MM.1S (cell line): Measurements from ENCODE around the gene GSX1.

Experiments used
- DNase-seq: peaks from one replicate; pipeline ENCODE4 v3.0.0-alpha.2; 2015
- H2AFZ ChIP-seq: fragments of 300-600 bp; sonication (generic); 2 replicates; pipeline ENCODE4 v1.6.0; 2016; ENCODE audit warnings: antibody characterized with exemption, low read length
- H3F3A ChIP-seq: fragments of 300-600 bp; sonication (generic); 2 replicates; pipeline ENCODE4 v1.6.1; 2016; ENCODE audit warnings: mild to moderate bottlenecking, antibody characterized with exemption, low read length, moderate library complexity, mixed read lengths; ENCODE audit not compliant: insufficient read depth
- H3K27ac ChIP-seq: fragments of 300-600 bp; sonication (generic); 2 replicates; pipeline ENCODE4 v1.5.1; 2016; ENCODE audit warnings: mild to moderate bottlenecking, low read length
- H3K27me3 ChIP-seq: fragments of 300-600 bp; sonication (generic); replicated peaks from 2 replicates; pipeline ENCODE4 v1.6.0; 2016; ENCODE audit warnings: low read length; ENCODE audit not compliant: insufficient read depth
- H3K36me3 ChIP-seq: fragments of 300-600 bp; sonication (generic); replicated peaks from 2 replicates; pipeline ENCODE4 v1.6.1; 2016; ENCODE audit warnings: mild to moderate bottlenecking, low read length, mixed read lengths; ENCODE audit not compliant: insufficient read depth
- H3K4me1 ChIP-seq: fragments of 300-600 bp; sonication (generic); 2 replicates; pipeline ENCODE4 v1.6.1; 2016; ENCODE audit warnings: low read length, mixed read lengths
- H3K4me2 ChIP-seq: fragments of 300-600 bp; sonication (generic); 2 replicates; pipeline ENCODE4 v1.6.0; 2016; ENCODE audit warnings: low read depth, low read length
- H3K4me3 ChIP-seq: fragments of 300-600 bp; sonication (generic); 2 replicates; pipeline ENCODE4 v1.5.1; 2016; ENCODE audit warnings: low read length, mixed read lengths
- H3K79me2 ChIP-seq: fragments of 300-600 bp; sonication (generic); 2 replicates; pipeline ENCODE4 v1.6.1; 2016; ENCODE audit warnings: mixed run types, low read length, mixed read lengths
- H3K9ac ChIP-seq: fragments of 300-600 bp; sonication (generic); 2 replicates; pipeline ENCODE4 v1.6.1; 2016; ENCODE audit warnings: low read length, mixed read lengths
- H3K9me2 ChIP-seq: fragments of 300-600 bp; sonication (generic); replicated peaks from 2 replicates; pipeline ENCODE4 v1.6.1; 2016; ENCODE audit warnings: mild to moderate bottlenecking, low read length, mixed read lengths; ENCODE audit not compliant: insufficient read depth
- H3K9me3 ChIP-seq: fragments of 300-600 bp; sonication (generic); replicated peaks from 2 replicates; pipeline ENCODE4 v1.6.1; 2016; ENCODE audit warnings: mild to moderate bottlenecking, low read length, mixed read lengths; ENCODE audit not compliant: insufficient read depth
- H4K20me1 ChIP-seq: fragments of 300-600 bp; sonication (generic); 2 replicates; pipeline ENCODE4 v1.6.1; 2016; ENCODE audit warnings: mild to moderate bottlenecking, low read length, moderate library complexity, mixed read lengths; ENCODE audit not compliant: insufficient read depth
- EZH2 ChIP-seq: fragments of 300-600 bp; sonication (generic); optimal IDR thresholded peaks from 2 replicates; pipeline ENCODE3; 2017; ENCODE audit warnings: low read depth, mild to moderate bottlenecking, antibody characterized with exemption, low read length, mixed read lengths
- EZH2phosphoT487 ChIP-seq: fragments of 300-600 bp; sonication (generic); IDR thresholded peaks from 2 replicates; pipeline ENCODE4 v1.6.1; 2018; ENCODE audit warnings: antibody characterized with exemption, low read length
- TF ChIP-seq, protein P1 (sequence below): fragments of 300-600 bp; sonication (generic); IDR thresholded peaks from 2 replicates; pipeline ENCODE4 v1.5.1; 2016; ENCODE audit warnings: antibody characterized with exemption, low read length, mixed read lengths

The GSX1 gene

DNA sequence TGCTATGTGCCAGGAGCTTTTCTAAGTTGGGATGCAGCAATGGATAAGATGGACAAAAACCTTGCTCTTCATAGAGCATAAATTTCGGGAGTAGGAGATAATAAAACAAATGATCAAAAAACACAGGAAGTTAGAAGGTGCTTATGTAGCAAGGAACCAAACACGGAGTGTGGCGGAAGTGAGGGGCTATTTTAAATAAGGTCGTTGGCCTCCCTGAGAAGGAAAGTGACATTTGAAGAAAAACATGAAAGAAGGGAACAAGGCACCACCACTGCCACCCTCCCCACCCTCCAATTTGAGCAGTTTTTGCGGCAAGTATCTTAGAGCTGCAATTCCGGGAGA is 3.2 kb upstream of the GSX1 start:
- Histone ChIP-seq H3K27ac (no peak overlapping the region), H4K20me1 (no peaks in the 10 kb centered on the region), H3F3A (no peaks in the 10 kb centered on the region), H3K36me3 (no peaks in the 10 kb centered on the region), H3K4me1 (no peaks in the 10 kb centered on the region), H2AFZ (no peak overlapping the region), H3K9me3 (no peaks in the 10 kb centered on the region), H3K9me2 (no peaks in the 10 kb centered on the region), H3K27me3 (no peaks in the 10 kb centered on the region; the same call in 1 of the 2 replicates), H3K4me3 (no peak overlapping the region), H3K9ac (no peak overlapping the region), H3K79me2 (no peaks in the 10 kb centered on the region), H3K4me2 (no peak overlapping the region)
- TF ChIP-seq EZH2 (no peak), EZH2phosphoT487 (no peak)
- TF ChIP-seq, protein P1, sequence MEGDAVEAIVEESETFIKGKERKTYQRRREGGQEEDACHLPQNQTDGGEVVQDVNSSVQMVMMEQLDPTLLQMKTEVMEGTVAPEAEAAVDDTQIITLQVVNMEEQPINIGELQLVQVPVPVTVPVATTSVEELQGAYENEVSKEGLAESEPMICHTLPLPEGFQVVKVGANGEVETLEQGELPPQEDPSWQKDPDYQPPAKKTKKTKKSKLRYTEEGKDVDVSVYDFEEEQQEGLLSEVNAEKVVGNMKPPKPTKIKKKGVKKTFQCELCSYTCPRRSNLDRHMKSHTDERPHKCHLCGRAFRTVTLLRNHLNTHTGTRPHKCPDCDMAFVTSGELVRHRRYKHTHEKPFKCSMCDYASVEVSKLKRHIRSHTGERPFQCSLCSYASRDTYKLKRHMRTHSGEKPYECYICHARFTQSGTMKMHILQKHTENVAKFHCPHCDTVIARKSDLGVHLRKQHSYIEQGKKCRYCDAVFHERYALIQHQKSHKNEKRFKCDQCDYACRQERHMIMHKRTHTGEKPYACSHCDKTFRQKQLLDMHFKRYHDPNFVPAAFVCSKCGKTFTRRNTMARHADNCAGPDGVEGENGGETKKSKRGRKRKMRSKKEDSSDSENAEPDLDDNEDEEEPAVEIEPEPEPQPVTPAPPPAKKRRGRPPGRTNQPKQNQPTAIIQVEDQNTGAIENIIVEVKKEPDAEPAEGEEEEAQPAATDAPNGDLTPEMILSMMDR = no peak
- no peak for DNase-seq

DNA sequence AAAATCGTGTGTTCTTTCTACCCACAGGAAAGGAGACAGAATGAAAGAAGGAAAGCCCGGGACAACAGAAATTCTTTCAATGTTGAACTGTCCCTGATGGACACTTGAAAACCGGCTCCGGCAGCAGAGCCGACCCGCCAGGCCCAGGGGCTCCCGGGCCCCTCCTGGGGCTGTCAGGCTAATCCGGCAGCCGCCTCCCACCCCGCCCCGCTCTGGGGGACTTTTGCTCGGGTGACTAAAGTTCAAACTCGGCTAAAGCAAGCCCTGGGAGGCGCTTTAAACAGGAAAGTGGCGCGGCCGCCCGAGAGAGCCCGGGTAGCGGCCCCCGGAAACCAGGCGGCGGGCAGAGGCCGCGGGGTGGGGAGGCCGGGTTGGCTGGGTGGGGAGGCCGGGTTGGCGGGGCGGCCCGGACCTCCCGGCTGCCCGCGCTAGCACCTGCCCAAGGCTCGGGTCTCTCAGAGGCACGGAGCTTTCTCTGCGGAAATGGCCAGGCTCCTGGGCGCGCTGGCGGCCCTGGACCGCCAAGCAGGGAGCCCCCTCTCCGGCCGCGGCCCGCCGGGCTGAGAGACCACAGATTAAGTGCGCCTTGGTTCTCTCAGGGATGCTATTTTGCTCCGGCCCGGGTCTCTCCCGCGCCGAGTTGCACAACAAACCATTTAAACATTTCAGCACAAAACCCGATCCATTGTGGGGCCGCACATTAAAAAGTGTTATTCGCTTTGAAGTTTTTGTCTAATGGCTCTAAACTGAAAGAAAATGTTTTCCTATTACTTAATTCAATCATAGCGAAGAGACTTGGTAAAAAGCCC is 2.6 kb upstream of the GSX1 start:
- Histone ChIP-seq H3K9me2 (no peaks in the 10 kb centered on the region), H3K79me2 (no peaks in the 10 kb centered on the region), H3K4me1 (no peaks in the 10 kb centered on the region), H3K27ac (no peak overlapping the region), H3K4me2 (peak overlapping the region; percentile 29; the same call in 1 of the 2 replicates), H3F3A (no peaks in the 10 kb centered on the region), H3K4me3 (no peak overlapping the region; the same call in 1 of the 2 replicates), H3K9ac (no peak overlapping the region), H3K36me3 (no peaks in the 10 kb centered on the region), H4K20me1 (no peaks in the 10 kb centered on the region), H3K9me3 (no peaks in the 10 kb centered on the region), H3K27me3 (no peaks in the 10 kb centered on the region; the same call in 1 of the 2 replicates), H2AFZ (no peak overlapping the region)
- DNase-seq = no peak
- TF ChIP-seq, protein P1 = no peak
- TF ChIP-seq EZH2 = no peak
- no peak for TF ChIP-seq EZH2phosphoT487

DNA sequence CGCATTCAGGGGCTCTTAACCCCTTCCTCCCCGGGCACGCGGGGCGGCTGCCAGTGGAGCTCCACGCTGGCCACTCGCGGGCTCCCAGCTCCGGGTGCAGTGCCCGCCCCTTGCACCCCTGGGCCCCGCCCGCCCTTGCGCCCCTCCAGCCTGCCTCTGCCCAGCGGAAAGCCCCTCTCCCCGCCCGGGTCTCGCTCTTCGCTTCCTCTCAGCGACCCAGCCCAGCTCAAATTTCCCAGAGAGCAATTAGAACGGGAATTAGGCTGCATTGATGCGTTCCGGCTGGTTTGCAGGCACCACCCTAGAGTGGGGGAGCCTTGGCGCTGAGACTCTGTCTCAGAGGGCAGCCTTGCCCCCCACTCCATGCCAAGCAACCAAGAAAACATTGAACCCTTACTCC is 1.8 kb upstream of the GSX1 start:
- H4K20me1 ChIP-seq = no peaks in the 10 kb centered on the region
- no peaks in the 10 kb centered on the region for H3K9me3 ChIP-seq
- no peaks in the 10 kb centered on the region; the same call in 1 of the 2 replicates for H3K27me3 ChIP-seq
- TF ChIP-seq, protein P1 = no peak
- TF ChIP-seq EZH2 (no peak), EZH2phosphoT487 (no peak)
- no peaks in the 10 kb centered on the region for H3F3A ChIP-seq
- no peak overlapping the region for H3K9ac ChIP-seq
- no peaks in the 10 kb centered on the region for H3K79me2 ChIP-seq
- peak overlapping the region; percentile 64 for H3K4me3 ChIP-seq
- no peaks in the 10 kb centered on the region for H3K4me1 ChIP-seq
- peak overlapping the region; percentile 70 for H3K4me2 ChIP-seq
- no peak overlapping the region for H3K27ac ChIP-seq
- peak overlapping the region; percentile 53; the same call in 1 of the 2 replicates for H2AFZ ChIP-seq
- no peaks in the 10 kb centered on the region for H3K9me2 ChIP-seq
- DNase-seq = no peak
- no peaks in the 10 kb centered on the region for H3K36me3 ChIP-seq
